IMR-90 (cell line): Measurements from ENCODE around the gene ATG7. TPM values are rescaled to one million over a fixed set of nuclear protein-coding genes. Genes with fewer than 3 reads are reported as not detected.

Experiments used
- ATAC-seq: fragments of 200-7000 bp; cut with Tn5 transposase; 2 replicates; pipeline ENCODE4 v1.9.1; 2020; ENCODE audit warnings: low read depth, mild to moderate bottlenecking, moderate library complexity
- BruUV-seq: library from RNA; stranded (reverse); fragments of 400-500 nt; replicated peaks from 2 replicates; lab custom pipeline; 2021; lab: Mats Ljungman, UMichigan
- CTCF ChIA-PET: fragments of 300-600 bp; formaldehyde crosslinking; extraction: SDS; loops from one replicate; lab custom pipeline; 2021; ENCODE audit warnings: antibody characterized with exemption; lab: Yijun Ruan, JAX
- POLR2A ChIA-PET: fragments of 300-600 bp; sonication (Branson Sonifier 250); formaldehyde crosslinking; loops from one replicate; lab custom pipeline; 2022; ENCODE audit warnings: antibody characterized with exemption; ENCODE audit not compliant: unreplicated experiment; lab: Charles Lee
- DNase-seq: peaks from one replicate; pipeline ENCODE4 v3.0.0; 2013
- H2AFZ ChIP-seq: replicated peaks from 2 replicates; pipeline ENCODE3; 2013; ENCODE audit warnings: low read length, mild to moderate bottlenecking; ENCODE audit not compliant: poor library complexity
- H2AK5ac ChIP-seq: 2 replicates; pipeline ENCODE4 v1.6.1; 2013; ENCODE audit warnings: low read depth, low read length, inconsistent platforms
- H2AK9ac ChIP-seq: replicated peaks from 2 replicates; pipeline ENCODE3; 2013; ENCODE audit warnings: mild to moderate bottlenecking, low read depth, low read length, moderate library complexity; ENCODE audit not compliant: poor library complexity
- H2BK120ac ChIP-seq: 2 replicates; pipeline ENCODE4 v1.6.1; 2013; ENCODE audit warnings: low read depth, low read length, inconsistent platforms
- H2BK15ac ChIP-seq: 3 replicates; pipeline ENCODE4 v1.6.1; 2013; ENCODE audit warnings: low read depth, low read length, inconsistent platforms
- H2BK20ac ChIP-seq: 2 replicates; pipeline ENCODE4 v1.6.1; 2013; ENCODE audit warnings: low read depth, mild to moderate bottlenecking, inconsistent platforms, low read length, moderate library complexity
- H2BK5ac ChIP-seq: 2 replicates; pipeline ENCODE4 v1.6.1; 2013; ENCODE audit warnings: mild to moderate bottlenecking, low read depth, low read length, inconsistent platforms; ENCODE audit not compliant: poor library complexity, severe bottlenecking
- H3K14ac ChIP-seq: replicated peaks from 2 replicates; pipeline ENCODE4 v1.6.1; 2013; ENCODE audit warnings: low read depth, low read length, inconsistent platforms
- H3K18ac ChIP-seq: 2 replicates; pipeline ENCODE4 v1.6.1; 2013; ENCODE audit warnings: low read depth, low read length, control low read depth
- H3K23ac ChIP-seq: 2 replicates; pipeline ENCODE4 v1.6.1; 2013; ENCODE audit warnings: low read depth, low read length, inconsistent platforms
- H3K27ac ChIP-seq: 2 replicates; pipeline ENCODE4 v1.5.1; 2013; ENCODE audit warnings: mild to moderate bottlenecking, control low read depth, low read length; ENCODE audit not compliant: insufficient read depth
- H3K27me3 ChIP-seq: 2 replicates; pipeline ENCODE4 v1.6.1; 2013; ENCODE audit warnings: low read length; ENCODE audit not compliant: control insufficient read depth, insufficient read depth
- H3K36me3 ChIP-seq: 2 replicates; pipeline ENCODE4 v1.6.1; 2013; ENCODE audit warnings: low read length, mixed read lengths; ENCODE audit not compliant: control insufficient read depth, insufficient read depth
- H3K4ac ChIP-seq: 2 replicates; pipeline ENCODE4 v1.6.1; 2013; ENCODE audit warnings: low read depth, low read length, inconsistent platforms
- H3K4me1 ChIP-seq: 2 replicates; pipeline ENCODE4 v1.6.1; 2013; ENCODE audit warnings: low read length, mixed read lengths; ENCODE audit not compliant: control insufficient read depth, insufficient read depth
- H3K4me2 ChIP-seq: 2 replicates; pipeline ENCODE4 v1.6.1; 2013; ENCODE audit warnings: low read depth, mild to moderate bottlenecking, control low read depth, low read length, moderate library complexity
- H3K4me3 ChIP-seq: 2 replicates; pipeline ENCODE4 v1.5.1; 2013; ENCODE audit warnings: low read depth, mild to moderate bottlenecking, control low read depth, low read length, moderate library complexity; ENCODE audit not compliant: insufficient read depth
- H3K56ac ChIP-seq: 2 replicates; pipeline ENCODE4 v1.6.1; 2013; ENCODE audit warnings: low read length, inconsistent platforms; ENCODE audit not compliant: insufficient read depth; ENCODE audit errors: extremely low read depth
- H3K79me1 ChIP-seq, 2 experiments: 2 replicates each; pipeline ENCODE4 v1.6.1; 2013; ENCODE audit warnings: low read length in 2 of 2, inconsistent platforms in 1 of 2, low read depth in 1 of 2
- H3K9ac ChIP-seq: 2 replicates; pipeline ENCODE4 v1.6.1; 2013; ENCODE audit warnings: low read depth, low read length, control low read depth
- H3K9me1 ChIP-seq: 2 replicates; pipeline ENCODE4 v1.6.1; 2013; ENCODE audit warnings: low read length, inconsistent platforms; ENCODE audit not compliant: insufficient read depth
- H3K9me3 ChIP-seq: 2 replicates; pipeline ENCODE4 v1.6.1; 2013; ENCODE audit warnings: low read length; ENCODE audit not compliant: control insufficient read depth, insufficient read depth
- H4K20me1 ChIP-seq: 2 replicates; pipeline ENCODE4 v1.6.1; 2013; ENCODE audit warnings: low read length, inconsistent platforms; ENCODE audit not compliant: insufficient read depth
- H4K5ac ChIP-seq: 2 replicates; pipeline ENCODE4 v1.6.1; 2013; ENCODE audit warnings: mild to moderate bottlenecking, low read depth, low read length, control low read depth
- H4K8ac ChIP-seq, 2 experiments: 2 replicates each; pipeline ENCODE4 v1.6.1; 2013; ENCODE audit warnings: low read depth in 2 of 2, low read length in 2 of 2, control low read depth in 1 of 2, inconsistent platforms in 1 of 2
- H4K91ac ChIP-seq: 2 replicates; pipeline ENCODE4 v1.6.1; 2013; ENCODE audit warnings: low read depth, low read length, inconsistent platforms; ENCODE audit not compliant: insufficient read depth
- CEBPB ChIP-seq: IDR thresholded peaks from 2 replicates; pipeline ENCODE4 v1.6.1; 2012; ENCODE audit warnings: low read depth, low read length, improper control_type of control experiment
- MXI1 ChIP-seq: IDR thresholded peaks from 2 replicates; pipeline ENCODE4 v1.6.1; 2012; ENCODE audit warnings: low read depth, mild to moderate bottlenecking, low read length, moderate library complexity, borderline replicate concordance
- WGBS, 2 experiments: methylation state at CpG; one replicate each; pipeline versions ENCODE4 v1.1.5 to v1.1.7; 2013; ENCODE audit warnings: missing lambda C conversion rate in 2 of 2; ENCODE audit not compliant: insufficient read length in 1 of 2; ENCODE audit errors: extremely low coverage in 2 of 2; 5-methylcytosine and 5-hydroxymethylcytosine counted together
- dilution Hi-C: fragments of 300-500 bp; cut with HindIII; formaldehyde crosslinking; loops from one replicate; pipeline ENCODE4 v1.14.3; 2018; ENCODE audit warnings: low sequenced_read_pairs; ENCODE audit not compliant: unreplicated experiment
- in situ Hi-C: fragments of 300-500 bp; cut with MboI; formaldehyde crosslinking; loops from 3 replicates; pipeline ENCODE4 v1.14.3; 2019; ENCODE audit warnings: low sequenced_read_pairs, inconsistent platforms, mixed read lengths
- intact Hi-C: fragments of 100-400 bp; cut with micrococcal nuclease; formaldehyde crosslinking; loops from 2 replicates; pipeline ENCODE4 v1.10.0; 2022
- polyA plus RNA-seq, 3 experiments: library from polyadenylated mRNA; depleted of rRNA; stranded (reverse); fragments of >200 nt; gene quantifications; 2 replicates each; pipeline ENCODE4 v1.2.3, GENCODE V29; 2012; ENCODE audit warnings: low replicate concordance in 1 of 3
- total RNA-seq: library from RNA; depleted of rRNA; stranded (reverse); fragments of >200 nt; gene quantifications from 2 replicates; pipeline ENCODE4 v1.2.3, GENCODE V29; 2012

ATG7 gene
- total and polyA plus RNA-seq, 2 of the 4 experiments (the other 2 are of a cell fraction), result 15.6 to 51.4 TPM

DNA sequence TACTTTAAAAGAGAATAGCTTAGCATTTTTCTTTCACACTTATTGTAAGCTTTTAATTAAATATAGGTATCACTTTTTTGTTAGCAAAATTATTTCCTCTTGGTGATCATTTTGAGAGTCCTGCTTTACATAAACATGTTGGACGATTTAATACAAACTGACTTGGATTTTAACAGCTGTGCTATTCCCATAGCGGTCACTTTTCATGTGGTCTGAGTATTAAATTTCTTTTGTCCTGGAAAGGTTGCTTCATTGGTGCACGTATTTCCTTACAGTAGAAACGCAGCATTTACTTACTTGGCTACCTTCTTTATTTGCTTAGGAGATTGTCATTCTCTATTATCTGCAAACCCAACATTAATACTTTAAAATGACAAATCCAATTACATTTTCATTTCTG, 109.4 kb downstream of the ATG7 start:
- Histone ChIP-seq H4K20me1 (no peaks in the 10 kb centered on the region), H3K14ac (no peak overlapping the region), H3K36me3 (no peaks in the 10 kb centered on the region), H2AK9ac (no peak overlapping the region), H2AK5ac (no peak overlapping the region), H3K9me3 (no peaks in the 10 kb centered on the region), H3K79me1 (peaks cover 0 to 16% of the 10 kb centered on the region in 2 experiments; a peak in 3 of 4 replicates), H2AFZ (no peak overlapping the region), H3K18ac (no peak overlapping the region), H3K27ac (no peak overlapping the region), H2BK5ac (no peak overlapping the region), H3K23ac (no peak overlapping the region), H3K4me3 (no peak overlapping the region), H3K9me1 (no peaks in the 10 kb centered on the region), H3K9ac (no peak overlapping the region), H3K4me1 (peaks cover 12% of the 10 kb centered on the region), H2BK15ac (no peak overlapping the region), H2BK120ac (no peak overlapping the region), H3K4ac (no peak overlapping the region), H4K8ac (no peak overlapping the region), H3K56ac (no peak overlapping the region), H3K4me2 (no peak overlapping the region), H4K5ac (no peak overlapping the region), H4K91ac (no peak overlapping the region), H3K27me3 (no peaks in the 10 kb centered on the region), H2BK20ac (no peak overlapping the region)
- dilution Hi-C loops, result no loop called here
- POLR2A ChIA-PET, result no interaction called here
- TF ChIP-seq CEBPB (0 out of 2 replicates have a peak, but pooled peaks have one; percentile 23), MXI1 (no peak)
- CTCF ChIA-PET, result interaction anchor here (1.0 kb wide), 1 partner anchor 270 kb away, joined by 4 read pairs; no protein-coding TSS in a partner anchor
- ATAC-seq (no peak), DNase-seq (peak; percentile 68)
- intact Hi-C loops, result loop anchor here (5.0 kb wide), 3 partner anchors 166 to 746 kb away; no protein-coding TSS in a partner anchor
- in situ Hi-C loops, result loop anchor here (5.0 to 10.0 kb wide), 2 partner anchors 276 to 423 kb away; no protein-coding TSS in a partner anchor
- no CpG with 5 or more reads among the region's 4 CpGs for WGBS, 2 experiments
- BruUV-seq, result no TSS peak
